DOHH2 (cell line): ENCODE data around the gene BAZ2B.

Experiments used
- EZH2phosphoT487 ChIP-seq: fragments of 200-600 bp; sonication (generic); IDR thresholded peaks from 2 replicates; pipeline ENCODE4 v1.6.1; 2017; ENCODE audit warnings: borderline replicate concordance, mild to moderate bottlenecking, antibody characterized with exemption, low read length, moderate library complexity, mixed read lengths
- TF ChIP-seq, protein P1 (sequence below): fragments of 200-600 bp; sonication (generic); IDR thresholded peaks from one replicate; pipeline ENCODE4 v1.5.1; 2014; ENCODE audit warnings: antibody characterized with exemption, mild to moderate bottlenecking, low read depth, low read length; ENCODE audit not compliant: poor library complexity, severe bottlenecking

DNA sequence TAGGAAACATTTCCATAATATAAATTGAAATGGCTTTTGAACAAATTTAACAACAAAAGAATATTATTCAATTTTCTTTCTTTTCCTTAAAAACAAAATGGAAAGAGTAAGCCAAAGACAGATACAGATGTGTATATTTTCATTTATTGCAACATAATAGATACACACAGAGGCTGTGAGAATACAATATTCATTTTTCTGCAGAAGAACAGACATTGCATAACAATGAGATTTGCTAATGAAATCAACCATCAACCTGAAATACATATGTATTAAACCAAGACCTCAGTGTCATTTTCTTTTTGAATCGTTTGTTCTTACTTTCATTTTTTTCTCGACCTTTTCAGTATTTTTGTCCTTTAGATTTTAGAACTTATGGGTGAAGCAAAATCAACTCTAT is 95.1 kb downstream of the BAZ2B start:
- TF ChIP-seq, protein P1, sequence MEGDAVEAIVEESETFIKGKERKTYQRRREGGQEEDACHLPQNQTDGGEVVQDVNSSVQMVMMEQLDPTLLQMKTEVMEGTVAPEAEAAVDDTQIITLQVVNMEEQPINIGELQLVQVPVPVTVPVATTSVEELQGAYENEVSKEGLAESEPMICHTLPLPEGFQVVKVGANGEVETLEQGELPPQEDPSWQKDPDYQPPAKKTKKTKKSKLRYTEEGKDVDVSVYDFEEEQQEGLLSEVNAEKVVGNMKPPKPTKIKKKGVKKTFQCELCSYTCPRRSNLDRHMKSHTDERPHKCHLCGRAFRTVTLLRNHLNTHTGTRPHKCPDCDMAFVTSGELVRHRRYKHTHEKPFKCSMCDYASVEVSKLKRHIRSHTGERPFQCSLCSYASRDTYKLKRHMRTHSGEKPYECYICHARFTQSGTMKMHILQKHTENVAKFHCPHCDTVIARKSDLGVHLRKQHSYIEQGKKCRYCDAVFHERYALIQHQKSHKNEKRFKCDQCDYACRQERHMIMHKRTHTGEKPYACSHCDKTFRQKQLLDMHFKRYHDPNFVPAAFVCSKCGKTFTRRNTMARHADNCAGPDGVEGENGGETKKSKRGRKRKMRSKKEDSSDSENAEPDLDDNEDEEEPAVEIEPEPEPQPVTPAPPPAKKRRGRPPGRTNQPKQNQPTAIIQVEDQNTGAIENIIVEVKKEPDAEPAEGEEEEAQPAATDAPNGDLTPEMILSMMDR: no peak
- no peak for TF ChIP-seq EZH2phosphoT487
